ENCODE data around the gene POLD4. TPM values are rescaled to one million over a fixed set of nuclear protein-coding genes. Genes with fewer than 3 reads are reported as not detected.

The POLD4 gene
- total RNA-seq, 1 experiment from 2014 or later = 15.2 TPM

- in situ Hi-C loops (cut with HindIII; ENCODE audit: low sequenced_read_pairs) = no loop called here
- no peak for DNase-seq (ENCODE audit: low spot score)
Observed at GRCh38 chr11:67357831-67358670, 4.7 kb upstream of the POLD4 start.

DNA sequence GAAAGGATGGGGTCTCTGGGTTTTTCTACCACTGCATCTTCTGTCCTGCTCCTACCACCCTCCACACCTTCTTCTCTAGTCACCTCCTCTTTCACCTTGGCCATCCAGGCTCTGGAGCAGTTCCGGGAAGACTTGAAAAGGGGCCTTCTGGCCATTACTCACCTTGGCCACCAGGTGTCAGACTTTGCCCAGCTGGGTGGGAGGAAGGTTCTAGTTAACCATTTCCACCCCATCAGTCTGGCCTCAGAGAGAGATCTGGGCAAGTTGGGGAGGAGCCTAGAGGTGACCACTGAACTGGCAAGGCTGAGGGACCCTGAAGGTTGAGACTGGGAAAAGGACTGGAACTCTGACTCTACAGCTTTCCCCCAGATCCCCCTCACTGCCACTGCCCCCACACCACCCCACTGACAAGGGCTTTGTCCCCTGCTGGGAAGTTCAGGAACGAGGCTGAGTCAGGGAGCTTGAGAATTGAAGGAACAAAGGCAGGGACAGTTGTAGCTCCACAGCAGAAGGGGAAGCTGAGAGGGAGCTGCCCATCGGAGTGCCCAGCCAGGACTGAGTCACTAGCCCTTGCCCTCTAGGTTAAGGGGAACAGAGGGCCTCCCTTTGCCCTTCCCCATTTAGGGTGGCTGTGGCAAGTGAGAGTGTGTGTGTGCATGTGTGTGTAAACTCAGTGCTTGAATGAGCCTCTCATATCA is 3.7 kb upstream of the POLD4 start:
- peak; percentile 79 for DNase-seq (ENCODE audit: low spot score)

DNA sequence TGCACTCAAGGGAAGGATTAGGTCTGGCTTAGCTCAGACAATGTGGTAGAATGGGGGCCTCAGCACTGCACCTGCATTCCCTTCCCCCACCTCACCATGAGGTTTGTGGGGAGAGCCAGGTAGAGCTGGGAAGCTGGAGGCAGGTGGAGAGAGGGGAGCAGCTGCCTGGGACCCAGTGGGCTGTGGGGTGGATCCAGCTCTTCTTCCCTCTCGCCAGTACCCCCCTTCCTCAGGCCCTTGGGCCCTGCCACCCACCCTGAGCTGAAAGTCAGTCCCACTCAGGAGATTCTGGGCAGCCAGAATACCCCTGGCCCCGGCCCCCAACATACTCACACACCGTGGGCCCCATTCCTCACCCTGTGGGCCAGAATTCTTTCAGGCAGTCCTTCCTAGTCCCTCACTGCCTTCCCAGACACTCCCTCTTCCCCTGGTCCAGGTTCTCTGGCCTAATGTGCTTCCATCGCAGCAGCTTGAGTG is 3.1 kb upstream of the POLD4 start:
- DNase-seq (ENCODE audit: low spot score) = no peak
- in situ Hi-C loops (cut with HindIII; ENCODE audit: low sequenced_read_pairs) = no loop called here

More for the DNA sequence above, 3.7 kb upstream of the POLD4 start:
- in situ Hi-C loops (cut with HindIII; ENCODE audit: low sequenced_read_pairs) = no loop called here

DNA sequence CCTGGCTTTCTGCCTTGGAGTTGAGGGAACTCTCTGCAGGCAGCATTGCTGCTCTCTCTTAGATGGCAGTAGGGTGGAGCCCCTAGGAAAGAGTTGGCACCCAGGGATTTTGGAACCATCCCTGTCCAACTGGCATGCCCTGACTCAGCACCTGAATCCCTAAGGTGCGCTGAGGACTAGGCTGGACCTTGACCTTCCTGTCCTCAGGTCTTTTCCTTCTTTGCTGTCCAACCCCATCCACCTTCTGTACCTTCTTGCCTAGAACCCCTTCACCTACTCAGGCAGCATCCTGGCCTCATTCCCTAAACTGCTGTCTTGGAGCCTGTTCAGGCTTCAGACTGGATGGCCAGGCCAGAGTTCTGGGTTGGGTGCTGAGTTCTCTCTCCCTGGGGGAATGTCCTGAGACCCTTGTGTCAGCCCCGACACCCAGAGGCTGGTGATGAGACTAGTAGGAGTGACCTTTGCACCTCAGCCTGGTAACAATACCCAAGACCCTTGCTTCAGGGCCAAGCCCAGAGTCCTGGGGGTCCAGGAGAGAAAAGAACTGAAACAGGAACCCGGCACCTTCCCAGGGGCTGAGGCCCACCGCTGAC is 2.5 kb upstream of the POLD4 start:
- in situ Hi-C loops (cut with HindIII; ENCODE audit: low sequenced_read_pairs) = no loop called here
- no peak for DNase-seq (ENCODE audit: low spot score)

DNA sequence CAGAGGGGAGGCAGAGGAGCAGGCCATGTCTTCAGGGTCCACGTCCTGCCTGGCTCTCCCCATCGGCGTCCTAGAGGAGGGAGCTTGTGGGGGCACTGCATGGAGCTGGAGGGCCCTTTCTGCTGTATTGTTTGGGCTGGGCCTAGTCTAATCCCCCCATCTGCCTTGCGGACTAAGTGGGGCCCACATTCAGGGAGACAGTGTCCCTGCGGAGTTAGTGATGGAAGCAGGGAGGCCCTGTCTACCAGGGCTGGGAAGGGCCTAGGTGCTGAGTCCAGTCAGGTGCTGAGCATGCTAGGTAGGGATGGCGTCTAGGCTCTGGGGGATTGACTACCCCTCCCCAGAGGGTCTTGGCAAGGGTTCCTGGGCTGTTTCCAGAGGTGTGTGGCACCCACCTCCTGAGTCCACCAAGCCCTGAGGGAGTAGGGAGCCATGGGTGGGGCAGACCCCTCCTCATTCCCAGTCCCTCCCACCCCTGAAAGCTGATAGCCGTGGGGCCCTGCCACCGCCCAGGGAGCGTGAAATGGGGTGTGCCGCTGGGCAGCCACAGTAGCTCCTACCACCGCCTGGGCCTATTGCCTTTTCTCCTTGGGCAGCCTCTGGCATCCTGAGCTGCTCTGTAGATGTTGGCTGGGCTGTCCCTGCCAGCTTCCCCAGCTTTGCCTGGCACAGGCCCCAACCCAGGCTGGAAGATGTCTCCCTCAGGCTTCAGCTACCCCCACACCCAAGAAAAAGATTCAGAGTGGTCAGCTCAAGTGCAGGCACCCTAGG is 1.9 kb upstream of the POLD4 start:
- DNase-seq (ENCODE audit: low spot score) = no peak
- in situ Hi-C loops (cut with HindIII; ENCODE audit: low sequenced_read_pairs) = no loop called here

GRCh38 chr11:67354075-67355022 is 1.0 kb upstream of the POLD4 start:
- in situ Hi-C loops (cut with HindIII; ENCODE audit: low sequenced_read_pairs) = no loop called here
- DNase-seq (ENCODE audit: low spot score) = no peak

DNA sequence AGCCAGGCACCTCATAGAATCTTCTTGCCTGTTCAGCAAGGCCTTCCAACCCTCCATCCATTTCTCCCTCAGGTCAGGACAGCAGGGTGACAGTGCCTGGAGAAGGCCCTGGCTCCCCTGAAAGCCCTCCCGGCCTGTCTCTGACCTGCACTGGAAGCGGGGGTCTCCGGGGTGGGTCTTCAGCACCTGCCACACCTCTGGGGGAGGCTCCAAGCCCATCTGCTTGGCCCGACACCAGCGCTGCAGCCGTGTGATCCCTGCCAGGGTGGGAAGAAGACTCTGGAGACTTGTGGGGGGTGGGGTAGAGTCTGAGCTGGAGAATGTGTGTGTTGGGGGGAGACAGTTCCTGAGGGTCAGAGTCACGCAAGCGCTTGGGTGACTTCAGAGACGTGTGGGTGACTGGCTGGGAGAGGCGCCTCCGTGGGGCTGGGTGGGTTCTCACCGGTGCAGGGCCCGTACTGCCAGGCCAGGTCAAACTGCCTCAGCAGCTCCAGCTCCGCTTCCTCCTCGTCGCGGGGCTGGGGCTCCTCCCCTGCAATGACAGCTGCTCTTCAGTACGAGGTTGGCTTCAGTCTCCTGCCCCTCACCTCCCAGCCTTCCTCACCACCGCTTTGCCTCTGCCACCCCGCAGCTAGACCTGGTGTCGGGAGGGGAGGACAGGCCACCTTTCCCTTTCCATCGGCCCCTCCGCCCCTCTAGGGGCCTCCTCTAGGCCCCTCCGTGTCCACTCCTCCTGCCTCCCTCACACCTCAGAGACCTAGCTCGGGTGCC is 615 bp downstream of the POLD4 start:
- DNase-seq (ENCODE audit: low spot score) = no peak
- in situ Hi-C loops (cut with HindIII; ENCODE audit: low sequenced_read_pairs) = no loop called here

DNA sequence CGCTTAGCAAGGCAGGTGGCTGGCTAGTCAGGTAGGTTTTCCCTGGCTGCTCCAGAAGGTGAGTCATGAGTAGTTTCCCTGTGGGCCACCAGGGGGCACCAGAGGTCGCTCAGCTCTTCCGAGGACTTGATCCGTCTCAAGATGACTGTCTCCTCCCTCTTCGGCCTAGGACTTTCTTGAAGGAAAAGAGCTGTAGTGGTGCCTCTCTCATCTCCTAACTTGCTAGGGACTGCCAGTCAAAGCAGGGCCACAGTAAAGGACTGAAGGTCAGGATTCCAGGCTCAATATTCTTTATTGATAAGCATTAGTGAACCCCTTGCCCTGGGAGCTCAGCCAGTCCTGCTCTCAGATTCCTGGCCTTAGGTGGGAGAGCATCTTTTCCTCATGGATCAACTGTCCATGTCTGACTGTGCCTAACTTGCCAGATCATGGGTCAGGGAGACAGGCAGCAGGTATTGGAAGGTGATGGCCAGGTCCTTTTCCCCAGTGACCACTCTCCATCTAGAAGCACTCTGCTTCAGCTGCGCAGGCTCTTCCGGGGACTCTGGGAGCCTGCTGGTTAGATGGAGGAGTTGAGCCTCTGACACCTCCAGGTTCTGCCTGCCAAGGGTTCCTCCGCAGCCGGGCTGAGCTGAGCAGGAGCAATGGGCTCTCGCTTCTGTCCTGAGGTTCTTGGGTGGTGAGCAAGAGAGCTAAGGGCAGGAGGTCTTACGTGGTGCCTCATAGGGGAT is 1.9 kb downstream of the POLD4 start:
- peak; percentile 86 for DNase-seq (ENCODE audit: low spot score)
- in situ Hi-C loops (cut with HindIII; ENCODE audit: low sequenced_read_pairs) = no loop called here

- DNase-seq (ENCODE audit: low spot score) = no peak
- in situ Hi-C loops (cut with HindIII; ENCODE audit: low sequenced_read_pairs) = no loop called here
Observed at GRCh38 chr11:67349928-67350465, 3.3 kb downstream of the POLD4 start.

DNA sequence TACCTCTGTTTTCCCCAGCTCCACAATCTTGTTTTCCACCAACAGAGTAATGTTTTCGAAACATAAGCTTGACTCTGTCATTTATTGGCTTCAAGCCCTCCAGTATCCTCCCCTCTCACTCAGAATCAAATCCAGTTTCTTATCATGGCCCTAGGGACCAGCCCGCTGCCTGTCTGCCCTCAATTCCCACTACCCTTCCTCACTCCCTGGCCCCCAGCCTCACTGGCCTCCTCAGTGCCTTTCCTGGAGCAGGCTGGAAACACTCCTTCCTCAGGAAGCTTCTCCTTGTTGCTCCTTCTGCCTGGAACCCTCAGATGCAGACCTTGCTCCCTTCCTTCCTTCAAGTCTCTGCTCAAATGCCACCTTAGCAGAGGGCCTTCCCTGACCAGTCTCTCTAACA is 3.9 kb downstream of the POLD4 start:
- no peak for DNase-seq (ENCODE audit: low spot score)
- in situ Hi-C loops (cut with HindIII; ENCODE audit: low sequenced_read_pairs) = no loop called here

DNA sequence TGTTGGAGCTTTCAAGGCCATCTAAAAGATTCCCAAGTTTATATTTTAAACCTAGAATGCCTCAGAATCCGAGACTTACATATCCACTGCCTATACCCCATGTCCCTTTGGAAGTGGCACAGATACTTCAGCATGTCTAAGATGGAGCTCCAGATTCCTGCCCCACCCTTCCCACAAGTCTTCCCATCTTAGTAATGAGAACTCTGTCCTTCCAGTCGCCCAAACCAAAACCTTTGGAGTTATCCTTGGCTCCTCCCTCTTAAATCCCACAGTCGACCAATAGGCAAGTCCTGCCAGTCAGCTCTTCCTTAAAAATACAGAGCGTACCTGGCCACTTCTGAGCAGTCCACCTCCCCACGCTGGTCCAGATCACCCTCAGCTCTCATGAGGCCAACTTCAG is 4.3 kb downstream of the POLD4 start:
- in situ Hi-C loops (cut with HindIII; ENCODE audit: low sequenced_read_pairs) = no loop called here

DNA sequence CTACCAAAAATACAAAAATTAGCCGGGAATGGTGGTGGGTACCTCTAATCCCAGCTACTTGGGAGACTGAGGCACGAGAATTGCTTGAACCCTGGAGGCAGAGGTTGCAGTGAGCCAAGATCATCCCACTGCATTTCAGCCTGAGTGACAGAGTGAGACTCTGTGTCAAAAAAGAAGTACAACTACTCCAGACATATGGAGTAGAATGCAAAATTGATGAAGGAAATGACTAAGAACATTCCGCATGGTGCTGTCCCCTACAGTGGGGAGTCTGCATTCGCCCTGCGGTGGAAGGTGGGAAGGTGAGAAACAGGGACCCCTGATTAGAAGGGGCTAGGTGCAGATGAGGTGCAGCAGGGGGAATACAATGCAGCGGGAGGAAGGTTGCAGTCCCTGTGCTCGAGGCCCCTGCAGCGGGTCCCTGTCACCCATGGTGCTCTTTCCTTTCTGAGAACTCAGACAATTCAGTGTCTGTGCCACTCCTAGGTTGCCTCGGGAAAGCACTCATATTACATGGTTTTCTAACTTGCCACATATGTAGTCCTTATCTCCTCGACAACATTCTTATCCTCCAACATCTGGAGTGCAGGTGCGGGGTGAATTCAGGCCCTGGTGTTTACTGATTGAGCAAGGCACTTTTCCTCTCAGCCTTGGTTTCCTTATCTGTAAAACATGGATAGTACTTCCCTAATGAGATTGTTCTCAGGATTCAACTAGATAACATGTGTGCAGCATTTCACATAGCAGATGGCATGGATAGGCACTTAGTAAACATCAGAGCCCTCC is 5.2 kb downstream of the POLD4 start:
- DNase-seq (ENCODE audit: low spot score) = no peak
- in situ Hi-C loops (cut with HindIII; ENCODE audit: low sequenced_read_pairs) = no loop called here

More for the DNA sequence above, 4.3 kb downstream of the POLD4 start:
- DNase-seq (ENCODE audit: low spot score) = no peak

GRCh38 chr11:67345920-67346819 is 7.2 kb downstream of the POLD4 start:
- peak; percentile 33 for DNase-seq (ENCODE audit: low spot score)

DNA sequence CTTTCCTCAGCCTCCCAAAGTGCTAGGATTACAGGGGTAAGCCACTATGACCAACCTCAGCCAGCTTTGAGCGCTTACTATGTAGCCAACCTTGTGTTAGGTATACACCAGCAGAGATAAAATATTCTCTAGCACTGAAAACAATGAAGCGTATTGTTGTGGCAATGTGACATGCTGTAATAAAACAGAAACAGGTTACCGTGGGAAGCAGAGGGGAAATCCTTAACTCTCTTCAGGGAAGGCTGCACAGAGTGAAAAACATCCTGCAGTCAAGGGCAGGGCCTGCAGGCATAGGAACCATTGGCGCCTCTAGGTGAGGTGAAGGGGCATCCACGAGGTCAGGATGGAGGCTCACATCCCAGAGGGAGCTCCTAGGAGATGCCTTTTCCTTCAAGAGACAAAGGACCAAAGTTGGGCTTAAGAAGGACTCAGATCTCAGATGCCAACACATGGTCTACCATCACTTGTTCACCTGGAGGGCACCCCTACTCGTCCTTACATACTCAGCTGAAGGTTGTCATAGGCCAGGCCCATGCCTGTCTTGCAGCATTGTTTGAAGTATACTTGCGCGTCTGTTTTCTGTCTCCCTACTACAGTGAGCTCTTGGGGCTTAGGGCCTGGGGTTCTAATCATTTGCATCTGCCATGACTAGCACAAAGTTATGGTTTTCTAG is 8.0 kb downstream of the POLD4 start:
- in situ Hi-C loops (cut with HindIII; ENCODE audit: low sequenced_read_pairs) = no loop called here
- DNase-seq (ENCODE audit: low spot score) = no peak

More at GRCh38 chr11:67345920-67346819, 7.2 kb downstream of the POLD4 start:
- in situ Hi-C loops (cut with HindIII; ENCODE audit: low sequenced_read_pairs) = no loop called here

Data from G401 (cell line).